ENCODE measurements around the gene MX2.

Gene MX2

DNA sequence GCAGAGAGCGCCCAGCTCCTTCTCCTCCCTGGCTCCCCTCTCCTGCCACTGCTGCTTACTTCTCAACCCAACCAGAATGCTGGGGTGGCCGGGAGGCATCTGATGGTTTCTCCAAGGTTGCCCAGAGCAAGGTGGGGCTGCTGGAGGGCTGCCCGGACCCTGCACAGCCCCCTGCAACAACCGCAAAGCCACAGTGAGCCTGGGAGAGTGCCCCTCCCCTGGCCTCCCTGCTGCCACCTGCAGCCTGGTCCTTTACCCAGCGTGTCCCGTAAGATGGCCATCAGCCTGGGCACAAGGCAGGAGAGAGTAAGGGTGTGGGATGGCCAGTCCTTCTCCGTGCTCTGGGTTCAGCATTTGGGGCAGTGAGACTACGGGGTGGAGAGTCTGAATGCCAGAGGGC is 17.0 kb downstream of the MX2 start:
- no peak for DNase-seq (ENCODE audit: low read depth in 2 of 3, low spot score in 2 of 3)

DNA sequence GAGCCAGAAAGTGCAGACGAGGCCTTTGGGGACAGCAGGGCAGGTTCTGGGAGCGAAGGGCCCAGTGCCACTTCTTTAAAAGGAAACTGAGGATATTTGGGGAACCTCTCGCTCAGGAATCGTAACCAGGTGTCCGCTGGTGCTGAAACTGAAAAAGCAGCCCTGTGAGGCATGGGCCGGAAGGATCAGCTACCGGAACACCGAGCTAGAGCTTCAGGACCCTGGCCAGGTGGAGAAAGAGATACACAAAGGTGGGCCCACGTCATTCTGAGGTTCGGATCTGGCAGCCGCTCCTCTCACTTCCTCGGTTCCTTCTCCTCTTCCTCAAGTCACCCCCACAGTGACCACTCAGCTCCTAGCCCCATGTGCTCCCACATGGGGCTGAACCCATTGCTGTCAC is 18.1 kb downstream of the MX2 start:
- no peak for DNase-seq (ENCODE audit: low read depth in 2 of 3, low spot score in 2 of 3)

DNA sequence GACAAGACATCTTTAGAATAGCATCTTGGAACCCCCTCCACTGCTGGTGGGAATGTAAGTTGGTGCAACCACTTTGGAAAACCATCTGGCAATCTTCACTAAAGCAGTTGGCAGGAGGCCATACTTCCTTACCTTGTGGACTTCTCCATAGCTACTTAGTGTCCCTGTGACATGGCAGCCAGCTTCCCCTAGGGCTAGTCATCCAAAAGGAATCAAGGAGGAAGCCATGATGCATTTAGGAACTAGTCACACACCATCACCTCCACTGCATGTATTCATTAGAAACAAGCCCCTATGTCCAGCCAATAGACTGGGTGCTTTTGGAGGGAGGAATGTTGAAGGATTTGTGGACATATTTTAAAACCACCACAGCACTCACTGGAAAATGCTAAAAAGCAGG is 19.9 kb downstream of the MX2 start:
- no peak for DNase-seq (ENCODE audit: low read depth in 2 of 3, low spot score in 2 of 3)

DNA sequence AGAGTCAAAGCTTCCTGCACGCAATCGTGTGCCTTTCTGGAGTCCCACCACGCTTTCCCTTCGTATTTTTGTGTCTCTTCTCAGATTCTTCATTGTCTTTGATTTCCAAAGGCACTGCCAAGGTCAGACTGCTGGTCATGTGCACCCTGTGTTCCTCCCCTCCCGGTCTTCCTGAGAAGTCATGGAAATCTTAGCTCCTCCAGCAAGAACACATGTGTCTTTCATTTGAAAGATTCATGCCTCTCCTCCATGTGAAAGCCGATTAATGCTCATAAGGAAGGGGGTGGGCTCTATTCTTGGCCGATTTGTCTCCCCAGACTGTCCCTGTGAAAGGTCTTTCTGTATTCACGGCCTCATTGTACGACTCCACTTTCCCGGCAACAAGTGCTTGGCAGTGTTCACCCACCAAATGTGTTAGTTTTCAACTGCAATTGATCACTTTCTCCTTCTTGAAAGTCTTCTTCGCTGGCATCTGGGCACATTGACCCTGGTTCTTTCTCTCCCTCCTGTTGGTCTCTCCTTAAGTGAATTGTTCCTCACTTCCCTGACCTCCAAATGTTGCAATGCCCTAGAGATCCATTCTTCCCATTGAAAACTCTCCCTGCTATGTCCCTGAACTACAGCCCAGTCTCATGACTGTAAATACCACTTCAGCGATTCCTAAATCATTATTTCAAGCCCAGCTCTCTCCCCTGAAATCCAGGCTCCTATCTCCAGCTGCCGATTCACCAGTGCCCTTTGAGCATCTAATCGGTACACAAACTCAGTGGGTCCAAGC is 25.4 kb downstream of the MX2 start:
- no peak for DNase-seq (ENCODE audit: low read depth in 2 of 3, low spot score in 2 of 3)

DNA sequence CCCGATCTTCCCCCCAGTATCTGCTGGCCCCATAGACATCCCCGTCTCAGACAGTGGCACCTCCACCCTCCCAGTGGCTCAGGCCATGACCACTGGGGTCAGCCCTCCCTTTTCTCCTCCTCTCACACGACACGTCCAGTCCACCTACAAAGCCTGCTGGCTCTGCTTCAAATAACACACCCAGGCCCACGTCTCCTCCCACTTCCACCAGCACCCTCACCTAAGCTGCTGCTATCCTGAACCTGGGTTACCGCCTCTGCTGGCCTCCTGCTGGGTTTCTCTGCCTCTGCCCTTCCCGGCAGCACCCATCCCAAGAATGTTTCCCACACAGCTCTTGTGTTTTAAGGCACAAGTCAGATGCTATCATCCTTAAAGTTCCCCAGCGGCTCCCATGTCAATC is 26.0 kb downstream of the MX2 start:
- no peak for DNase-seq (ENCODE audit: low read depth in 2 of 3, low spot score in 2 of 3)

DNA sequence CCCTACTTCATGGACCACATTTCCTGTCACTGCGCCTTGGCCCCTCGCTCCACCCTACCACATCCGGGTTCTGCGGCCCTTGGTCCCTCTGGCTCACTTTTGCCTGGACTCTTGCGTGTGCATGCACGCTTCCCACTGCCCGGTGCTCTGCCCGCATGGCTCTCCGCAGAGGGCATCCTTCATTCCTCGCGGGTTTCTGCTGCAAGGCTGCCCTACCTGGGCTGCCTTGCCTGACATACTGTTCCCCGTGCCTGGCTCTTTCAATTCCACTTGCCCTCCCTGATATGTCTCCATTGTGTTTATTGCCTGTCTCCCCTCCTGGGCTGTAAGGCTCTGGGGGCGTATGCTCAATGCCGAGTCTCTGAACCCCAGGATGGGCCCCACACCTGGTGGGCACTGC is 26.4 kb downstream of the MX2 start:
- DNase-seq (ENCODE audit: low read depth in 2 of 3, low spot score in 2 of 3), result no peak

DNA sequence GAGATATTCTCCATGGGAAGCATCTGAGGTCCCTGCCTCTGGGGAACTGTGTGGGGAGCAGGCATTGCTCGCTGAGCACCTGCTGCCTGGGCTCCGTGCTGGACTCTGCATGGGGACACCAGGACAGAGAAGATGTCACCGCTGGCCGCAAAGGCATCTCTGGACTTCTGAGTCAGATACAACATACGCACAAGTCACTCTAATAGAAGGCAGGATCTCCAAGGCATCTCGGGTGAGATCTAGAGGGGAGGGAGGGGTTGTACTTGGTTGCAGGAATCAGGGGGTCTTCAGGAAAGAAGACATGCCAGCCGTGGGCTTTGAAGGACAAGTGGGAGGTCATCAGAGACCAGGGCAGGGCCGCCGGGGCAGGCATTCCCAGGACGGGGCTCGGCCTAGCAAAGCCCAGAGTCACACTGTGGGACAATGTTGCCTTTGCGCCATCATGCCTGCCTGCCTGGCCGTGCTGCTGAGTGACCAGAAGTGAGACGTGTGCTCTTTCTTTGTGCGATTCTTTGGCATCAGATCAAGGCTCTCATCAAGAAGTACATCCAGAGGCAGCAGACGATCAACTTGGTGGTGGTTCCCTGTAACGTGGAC is 28.3 kb downstream of the MX2 start:
- no peak for DNase-seq (ENCODE audit: low read depth in 2 of 3, low spot score in 2 of 3)

DNA sequence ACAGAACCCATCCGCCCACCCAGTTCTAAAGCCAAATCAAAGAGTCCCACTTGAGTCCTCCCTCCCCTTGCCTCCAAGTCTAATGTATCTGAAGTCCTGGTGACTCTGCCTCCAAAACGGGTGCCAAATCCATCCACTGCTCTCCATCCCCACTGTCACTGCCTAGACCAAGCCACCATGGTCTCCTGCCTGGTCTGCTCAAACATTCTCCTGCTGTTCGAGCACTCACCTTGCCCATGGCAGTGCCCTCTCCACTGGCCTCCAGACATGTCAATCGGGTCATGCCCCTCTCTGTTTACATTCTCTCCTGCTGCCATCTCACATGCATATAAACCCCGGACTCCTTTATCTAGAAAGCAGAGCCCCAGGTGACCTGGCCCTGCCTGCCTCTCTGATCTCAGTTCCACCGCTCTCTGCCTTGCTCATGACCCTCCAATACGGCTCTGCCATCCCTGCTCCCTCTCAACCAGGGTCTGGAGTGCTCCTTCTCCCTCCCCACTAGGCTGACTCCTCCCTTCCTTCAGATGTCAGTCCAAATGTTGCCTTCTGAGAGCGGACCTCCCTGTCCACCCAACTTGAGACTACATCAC is 32.1 kb downstream of the MX2 start:
- DNase-seq (ENCODE audit: low read depth in 2 of 3, low spot score in 2 of 3), result no peak

DNA sequence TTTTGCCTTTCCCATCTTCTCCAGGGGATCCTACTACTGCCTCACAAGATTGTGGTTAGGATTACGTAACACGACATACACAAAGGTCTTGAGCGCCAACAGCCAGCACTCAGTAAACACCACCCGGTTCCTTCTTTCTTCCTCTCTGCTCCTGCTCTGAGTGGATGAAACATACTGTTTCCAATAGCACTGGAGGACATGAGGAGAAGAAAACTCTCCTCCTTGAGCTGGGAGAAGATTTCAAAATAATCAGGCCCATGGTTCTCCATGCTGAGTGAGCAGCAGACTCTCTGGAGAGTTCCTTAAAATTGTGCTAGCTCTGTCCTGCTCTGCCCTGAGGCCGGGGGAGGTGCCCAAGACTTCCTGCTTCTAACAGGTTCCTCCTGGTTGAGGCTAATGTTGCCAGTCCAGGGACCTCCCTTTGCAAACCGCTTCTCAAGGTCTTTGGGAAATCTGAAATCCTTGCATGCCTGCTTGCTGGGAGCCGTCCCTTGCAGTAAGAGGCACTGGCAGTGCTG is 34.8 kb downstream of the MX2 start:
- DNase-seq (ENCODE audit: low read depth in 2 of 3, low spot score in 2 of 3), result no peak

DNA sequence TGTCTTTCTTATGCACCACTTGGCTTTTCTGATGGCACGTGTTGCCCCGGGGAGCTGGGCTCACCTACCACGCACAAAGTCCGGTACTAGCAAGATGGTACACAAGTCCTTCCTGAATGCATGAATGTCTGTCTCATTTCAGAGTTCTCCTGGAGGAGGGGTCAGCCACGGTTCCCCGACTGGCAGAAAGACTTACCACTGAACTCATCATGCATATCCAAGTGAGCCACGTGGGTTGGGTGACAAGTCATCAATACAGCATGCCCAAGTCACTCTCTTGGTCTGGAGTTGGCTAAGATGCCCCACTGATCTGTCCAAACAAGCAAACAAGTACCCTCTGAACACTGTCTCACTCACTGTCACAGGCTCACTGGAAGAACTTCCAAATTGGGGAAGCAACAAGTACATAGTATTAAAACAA is 35.7 kb downstream of the MX2 start:
- DNase-seq (ENCODE audit: low read depth in 2 of 3, low spot score in 2 of 3), result no peak

DNA sequence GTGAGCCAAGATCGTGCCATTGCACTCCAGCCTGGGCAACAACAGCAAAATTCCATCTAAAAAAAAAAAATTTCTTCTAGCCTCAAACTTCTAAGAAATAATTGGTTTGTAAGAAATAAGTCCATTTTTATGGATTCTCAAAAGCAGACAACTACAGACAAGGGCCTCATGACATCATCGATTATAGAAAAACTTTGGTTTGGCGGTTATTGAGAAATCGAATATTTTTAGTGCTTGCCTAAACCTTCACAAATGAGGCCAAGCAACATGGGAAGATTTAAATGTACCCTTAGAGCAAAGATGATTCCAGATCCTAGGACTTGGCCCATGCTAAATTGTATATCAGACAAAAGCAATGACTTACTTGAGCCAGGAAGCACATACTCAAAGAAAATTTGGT is 36.4 kb downstream of the MX2 start:
- no peak for DNase-seq (ENCODE audit: low read depth in 2 of 3, low spot score in 2 of 3)

DNA sequence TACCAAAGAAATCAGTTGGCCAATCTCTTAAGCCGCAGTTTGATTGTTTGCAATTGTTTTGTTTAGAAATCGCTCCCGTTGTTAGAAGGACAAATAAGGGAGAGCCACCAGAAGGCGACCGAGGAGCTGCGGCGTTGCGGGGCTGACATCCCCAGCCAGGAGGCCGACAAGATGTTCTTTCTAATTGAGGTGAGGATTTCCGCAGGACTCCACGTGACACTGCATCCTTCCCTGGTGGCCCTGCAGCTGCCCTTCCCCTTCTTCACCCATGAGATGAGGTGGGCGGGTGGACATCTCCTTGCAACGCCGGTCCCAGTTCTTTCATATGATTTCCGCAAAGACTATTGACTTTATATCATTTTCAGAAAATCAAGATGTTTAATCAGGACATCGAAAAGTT is 37.0 kb downstream of the MX2 start:
- no peak for DNase-seq (ENCODE audit: low read depth in 2 of 3, low spot score in 2 of 3)

DNA sequence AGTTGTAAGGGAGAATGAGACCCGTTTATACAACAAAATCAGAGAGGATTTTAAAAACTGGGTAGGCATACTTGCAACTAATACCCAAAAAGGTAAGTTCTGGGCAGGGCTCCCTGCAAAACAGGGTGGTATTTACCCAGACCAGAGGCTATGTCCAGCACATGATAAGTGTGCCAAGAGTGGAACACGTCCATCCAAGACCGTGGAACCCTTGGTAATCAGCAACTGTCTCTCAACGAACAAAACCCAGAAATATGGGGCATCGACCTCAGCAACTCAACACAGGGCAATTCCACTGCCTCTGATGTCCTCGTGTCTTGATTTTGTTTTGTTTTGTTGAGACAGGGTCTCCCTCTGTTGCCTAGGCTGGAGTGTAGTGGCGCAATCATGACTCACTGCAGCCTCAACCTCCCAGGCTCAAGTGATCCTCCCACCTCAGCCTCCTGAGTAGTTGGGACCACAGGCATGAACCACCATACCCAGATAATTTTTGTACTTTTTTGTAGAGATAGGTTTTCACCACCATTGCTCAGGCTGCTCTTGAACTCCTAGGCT is 37.5 kb downstream of the MX2 start:
- no peak for DNase-seq (ENCODE audit: low read depth in 2 of 3, low spot score in 2 of 3)

DNA sequence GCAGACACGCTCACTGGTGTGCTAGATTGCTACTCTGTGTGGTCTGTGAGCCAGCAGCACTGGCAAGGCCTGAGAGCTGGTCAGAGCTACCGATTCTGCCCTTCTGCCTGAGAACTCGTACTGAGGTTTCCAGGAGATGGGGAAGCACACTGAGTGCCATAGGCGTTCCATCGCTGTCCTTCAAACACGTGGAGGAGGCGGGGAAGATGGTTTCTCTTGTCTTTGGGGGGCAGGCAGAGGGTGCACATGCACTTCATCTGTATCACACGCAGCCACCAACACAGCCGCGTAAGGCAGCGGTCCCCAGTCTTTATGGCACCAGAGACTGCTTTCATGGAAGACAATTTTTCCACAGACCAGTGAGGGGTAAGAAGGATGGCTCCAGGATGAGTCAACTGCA is 40.4 kb downstream of the MX2 start:
- no peak for DNase-seq (ENCODE audit: low read depth in 2 of 3, low spot score in 2 of 3)

DNA sequence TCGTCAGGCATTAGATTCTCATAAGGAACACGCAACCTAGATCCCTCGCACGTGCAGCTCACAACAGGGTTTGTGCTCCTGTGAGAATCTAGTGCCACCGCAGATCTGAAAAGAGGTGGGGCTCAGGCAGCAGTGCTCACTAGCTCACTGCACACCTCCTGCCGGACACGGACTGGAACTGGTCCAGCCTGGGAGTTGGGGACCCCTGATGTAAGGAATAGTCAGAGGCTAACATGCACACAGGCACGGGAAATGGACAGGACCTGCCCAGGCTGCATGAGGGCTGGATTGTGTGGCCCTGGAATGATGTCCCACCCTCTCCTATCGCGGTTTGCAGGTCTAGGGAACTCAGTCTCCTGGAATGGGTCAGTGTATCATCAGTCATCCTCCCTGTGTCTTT is 41.0 kb downstream of the MX2 start:
- no peak for DNase-seq (ENCODE audit: low read depth in 2 of 3, low spot score in 2 of 3)

DNA sequence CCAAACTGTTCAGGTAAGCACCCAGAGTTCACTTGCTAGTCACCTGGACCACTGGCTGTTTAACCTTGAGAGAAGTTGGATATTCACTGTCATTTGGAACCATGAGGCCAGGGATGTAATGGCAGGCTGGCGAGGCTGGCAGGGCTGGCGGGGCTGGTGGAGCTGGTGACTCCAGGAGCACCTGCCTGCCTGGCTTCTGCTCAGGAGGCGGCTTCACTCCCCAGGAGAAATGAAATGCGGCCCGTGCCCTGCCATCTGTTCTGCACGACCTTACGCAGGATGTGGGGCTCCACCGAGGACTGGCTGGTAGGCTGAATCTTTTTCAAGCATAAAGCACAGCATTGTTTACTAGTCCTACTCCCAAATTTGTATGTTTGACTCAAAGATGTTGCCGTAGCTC is 41.5 kb downstream of the MX2 start:
- no peak for DNase-seq (ENCODE audit: low read depth in 2 of 3, low spot score in 2 of 3)

DNA sequence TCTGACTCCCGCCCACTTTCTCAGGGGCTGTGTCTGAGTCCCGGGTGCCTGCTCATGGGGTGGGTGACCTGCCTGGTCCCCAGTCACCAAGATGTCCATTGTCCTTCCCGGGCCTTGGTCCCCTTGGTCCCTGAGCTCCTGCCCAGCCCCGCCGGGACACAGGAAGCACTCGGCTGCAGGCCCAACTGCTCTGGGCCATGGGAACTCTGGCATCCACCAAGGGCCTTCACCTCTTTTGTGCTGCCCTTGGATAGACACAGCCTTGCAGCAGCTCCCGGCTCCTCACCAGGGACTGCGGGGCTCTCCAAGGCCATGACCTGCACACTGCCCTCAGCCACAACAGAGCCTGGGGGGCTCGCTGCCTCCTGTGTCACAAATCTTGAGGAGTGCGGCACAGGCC is 42.1 kb downstream of the MX2 start:
- DNase-seq (ENCODE audit: low read depth in 2 of 3, low spot score in 2 of 3), result no peak

DNA sequence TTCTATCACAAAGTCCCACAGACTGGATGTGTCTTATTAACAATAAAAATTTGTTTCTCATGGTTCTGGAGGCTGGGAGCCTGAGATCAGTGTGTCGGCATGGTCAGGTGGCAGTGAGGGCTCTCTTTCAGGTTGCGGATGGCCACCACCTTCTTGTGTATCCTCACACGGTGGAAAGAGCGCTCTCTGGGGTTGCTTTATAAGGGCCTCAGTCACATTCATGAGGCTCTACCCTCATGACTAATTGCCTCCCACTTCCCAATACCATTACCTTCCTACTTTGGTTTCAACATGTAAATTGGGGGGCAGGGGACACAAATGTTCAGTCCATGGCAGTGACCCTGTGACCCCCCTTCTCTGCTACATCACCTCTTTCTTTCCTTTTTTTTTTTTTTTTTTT is 43.5 kb downstream of the MX2 start:
- DNase-seq (ENCODE audit: low read depth in 2 of 3, low spot score in 2 of 3), result no peak

DNA sequence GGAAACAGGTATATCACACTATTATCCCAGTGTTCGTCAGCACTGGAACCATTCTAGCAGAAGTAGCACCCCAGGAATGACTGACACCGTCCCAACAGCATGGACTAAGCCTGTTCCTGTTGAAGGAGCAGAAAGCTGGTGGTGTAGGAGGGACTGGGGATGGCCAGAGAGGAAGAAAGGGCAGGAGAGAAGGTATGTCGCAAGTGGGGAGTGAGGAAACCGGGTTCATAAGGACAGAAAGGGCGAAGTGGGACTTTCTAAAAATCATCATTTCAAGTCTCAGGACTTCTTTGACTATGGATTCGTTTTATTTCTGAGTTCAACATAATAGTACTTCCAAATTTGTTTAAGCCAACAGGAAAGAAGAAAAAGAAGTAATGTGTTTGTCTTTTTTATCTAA is 44.5 kb downstream of the MX2 start:
- no peak for DNase-seq (ENCODE audit: low read depth in 2 of 3, low spot score in 2 of 3)

DNA sequence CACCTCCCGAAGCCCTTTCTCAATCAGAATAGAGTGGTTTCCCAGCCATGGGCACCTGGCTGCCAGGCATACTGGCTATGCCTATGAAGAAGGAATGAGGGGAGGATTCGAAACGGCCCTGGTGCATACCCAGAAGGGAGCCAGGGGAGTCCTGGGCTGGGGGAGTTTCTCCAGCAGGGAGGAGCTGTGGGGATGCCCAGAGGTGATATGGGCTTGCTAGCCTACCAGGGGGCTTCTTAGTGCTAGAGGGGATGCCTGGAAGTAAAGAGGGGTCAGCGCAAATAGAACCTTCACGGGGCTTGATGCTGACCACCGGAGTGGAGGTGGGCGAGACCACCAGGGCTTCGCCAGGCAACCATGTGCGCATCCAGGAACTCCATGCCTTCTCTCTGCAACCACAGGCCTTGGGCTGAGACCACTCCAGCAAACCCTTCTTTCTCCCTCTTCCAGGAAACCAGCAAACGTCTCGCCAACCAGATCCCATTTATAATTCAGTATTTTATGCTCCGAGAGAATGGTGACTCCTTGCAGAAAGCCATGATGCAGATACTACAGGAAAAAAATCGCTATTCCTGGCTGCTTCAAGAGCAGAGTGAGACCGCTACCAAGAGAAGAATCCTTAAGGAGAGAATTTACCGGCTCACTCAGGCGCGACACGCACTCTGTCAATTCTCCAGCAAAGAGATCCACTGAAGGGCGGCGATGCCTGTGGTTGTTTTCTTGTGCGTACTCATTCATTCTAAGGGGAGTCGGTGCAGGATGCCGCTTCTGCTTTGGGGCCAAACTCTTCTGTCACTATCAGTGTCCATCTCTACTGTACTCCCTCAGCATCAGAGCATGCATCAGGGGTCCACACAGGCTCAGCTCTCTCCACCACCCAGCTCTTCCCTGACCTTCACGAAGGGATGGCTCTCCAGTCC is 46.0 kb downstream of the MX2 start:
- DNase-seq (ENCODE audit: low read depth in 2 of 3, low spot score in 2 of 3), result no peak

DNA sequence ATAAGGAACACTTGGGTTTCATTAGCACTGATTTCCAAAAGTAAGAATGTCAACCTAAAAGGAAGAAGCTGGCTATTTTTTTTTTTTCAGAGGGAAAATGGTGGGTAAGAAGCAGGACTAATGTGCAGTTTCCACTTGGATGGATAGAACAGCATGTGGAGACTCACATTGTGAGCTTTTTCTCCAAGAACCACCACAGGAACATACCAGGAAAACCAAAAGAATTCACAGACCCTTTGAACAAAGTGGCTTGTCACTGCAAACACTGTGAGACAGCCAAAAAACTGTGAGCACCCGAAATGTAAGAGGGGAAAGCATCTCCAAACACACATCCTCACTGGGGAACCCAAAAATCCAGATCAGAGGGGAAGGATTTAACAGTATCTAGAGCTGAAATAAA is 48.5 kb downstream of the MX2 start:
- no peak for DNase-seq (ENCODE audit: low read depth in 2 of 3, low spot score in 2 of 3)

Measured in activated CD8-positive, alpha-beta memory T cell treated with anti-CD3 and anti-CD28 coated beads for 48 hours (primary cell).